Thoracic aorta (tissue), 2 donors: Measurements from ENCODE around the gene MACROD1. TPM values are rescaled to one million over a fixed set of nuclear protein-coding genes. Genes with fewer than 3 reads are reported as not detected.

ENCODE experiments used
- ATAC-seq: fragments of 150-250 bp; one replicate; pipeline ENCODE4 v1.8.0; 2017; ENCODE audit warnings: low read depth; ENCODE audit not compliant: insufficient number of reproducible peaks, low FRiP score
- DNase-seq: peaks from one replicate; pipeline ENCODE4 v3.0.0-alpha.2; 2020; ENCODE audit warnings: low spot score
- H3K27ac ChIP-seq, 2 donors: fragments of 200-600 bp; sonication (generic); 1 replicate in 1 of 2; 2 replicates in 1 of 2; pipeline ENCODE4 v1.5.1; 2016; ENCODE audit warnings: mild to moderate bottlenecking in 2 of 2, moderate library complexity in 2 of 2
- H3K27me3 ChIP-seq: fragments of 200-600 bp; sonication (generic); replicated peaks from 2 replicates; pipeline ENCODE4 v1.6.0; 2016; ENCODE audit warnings: mild to moderate bottlenecking; ENCODE audit not compliant: insufficient read depth
- H3K36me3 ChIP-seq: fragments of 200-600 bp; sonication (generic); one replicate; pipeline ENCODE4 v1.5.1; 2016
- H3K4me1 ChIP-seq, 2 donors: fragments of 200-600 bp; sonication (generic); 1 replicate in 1 of 2; 2 replicates in 1 of 2; pipeline versions ENCODE4 v1.5.1 to v1.6.0; 2016; ENCODE audit warnings: low read depth in 2 of 2, mild to moderate bottlenecking in 1 of 2; ENCODE audit not compliant: control insufficient read depth in 1 of 2
- H3K4me3 ChIP-seq: fragments of 200-600 bp; sonication (generic); 2 replicates; pipeline ENCODE4 v1.5.1; 2016; ENCODE audit warnings: mild to moderate bottlenecking
- H3K9me3 ChIP-seq: fragments of 200-600 bp; sonication (generic); 2 replicates; pipeline ENCODE4 v1.5.1; 2016
- total RNA-seq, 2 donors: library from RNA; depleted of rRNA; stranded (reverse); fragments of >200 nt; gene quantifications; one replicate each; pipeline versions ENCODE4 v1.1.0 to v1.2.3, GENCODE V29; 2016
- TF ChIP-seq, protein P1 (sequence below): fragments of 200-600 bp; sonication (generic); IDR thresholded peaks from one replicate; pipeline ENCODE4 v1.5.1; 2019; ENCODE audit warnings: antibody characterized with exemption

Gene MACROD1
- total RNA-seq, 2 donors from 2014 or later = 15.8 to 17.6 TPM

DNA sequence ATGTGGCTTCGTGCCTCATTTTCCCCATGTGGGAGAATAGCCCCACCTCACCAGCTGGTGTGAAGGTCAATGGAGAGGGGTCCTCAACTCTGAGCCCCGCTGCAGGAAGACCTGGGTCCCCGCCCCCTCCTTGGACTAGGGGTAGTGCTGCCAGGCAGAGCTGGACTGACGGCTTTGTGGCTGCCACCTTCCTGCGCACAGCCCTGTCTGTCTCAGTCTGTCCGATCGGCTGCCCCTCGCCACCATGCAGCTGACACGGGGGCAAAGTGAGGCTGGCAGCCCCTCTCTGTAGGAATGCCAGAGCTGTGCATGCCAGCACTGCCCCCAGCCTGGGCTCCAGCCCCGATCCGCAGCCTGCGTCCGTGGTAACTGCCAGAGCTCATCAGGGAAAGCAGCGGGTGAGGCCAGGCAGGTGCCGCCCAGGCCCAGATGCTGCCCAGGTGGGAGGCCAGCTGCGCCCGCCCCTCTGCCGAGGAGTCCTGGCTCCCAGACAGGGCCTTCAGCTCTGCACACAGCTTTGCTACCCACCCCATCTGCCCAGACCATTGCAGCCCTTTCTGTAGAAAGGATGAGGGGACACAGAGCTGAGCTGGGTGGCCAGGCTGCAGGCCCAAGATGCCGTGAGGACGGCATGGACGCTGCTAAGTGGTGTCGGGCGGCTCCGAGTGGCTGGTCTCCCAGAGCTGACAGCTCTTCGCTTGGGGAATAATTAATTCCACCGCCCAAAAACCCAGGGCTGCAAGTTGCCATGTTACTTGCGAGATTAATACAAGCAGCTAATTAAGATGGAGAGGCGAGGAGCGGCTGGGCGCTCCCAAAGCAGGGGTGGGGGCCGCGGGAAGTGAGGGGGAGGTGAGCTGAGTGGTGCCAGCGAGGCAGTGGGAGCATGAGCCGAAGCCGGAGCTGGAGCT, 149.7 kb downstream of the MACROD1 start:
- H3K9me3 ChIP-seq = no peaks in the 10 kb centered on the region
- H3K4me3 ChIP-seq = no peak overlapping the region
- H3K36me3 ChIP-seq = no peaks in the 10 kb centered on the region
- no peak overlapping the region for H3K27ac ChIP-seq
- H3K27me3 ChIP-seq = no peaks in the 10 kb centered on the region
- no peaks in the 10 kb centered on the region for H3K4me1 ChIP-seq
- DNase-seq (no peak), ATAC-seq (no peak)
- TF ChIP-seq, protein P1, sequence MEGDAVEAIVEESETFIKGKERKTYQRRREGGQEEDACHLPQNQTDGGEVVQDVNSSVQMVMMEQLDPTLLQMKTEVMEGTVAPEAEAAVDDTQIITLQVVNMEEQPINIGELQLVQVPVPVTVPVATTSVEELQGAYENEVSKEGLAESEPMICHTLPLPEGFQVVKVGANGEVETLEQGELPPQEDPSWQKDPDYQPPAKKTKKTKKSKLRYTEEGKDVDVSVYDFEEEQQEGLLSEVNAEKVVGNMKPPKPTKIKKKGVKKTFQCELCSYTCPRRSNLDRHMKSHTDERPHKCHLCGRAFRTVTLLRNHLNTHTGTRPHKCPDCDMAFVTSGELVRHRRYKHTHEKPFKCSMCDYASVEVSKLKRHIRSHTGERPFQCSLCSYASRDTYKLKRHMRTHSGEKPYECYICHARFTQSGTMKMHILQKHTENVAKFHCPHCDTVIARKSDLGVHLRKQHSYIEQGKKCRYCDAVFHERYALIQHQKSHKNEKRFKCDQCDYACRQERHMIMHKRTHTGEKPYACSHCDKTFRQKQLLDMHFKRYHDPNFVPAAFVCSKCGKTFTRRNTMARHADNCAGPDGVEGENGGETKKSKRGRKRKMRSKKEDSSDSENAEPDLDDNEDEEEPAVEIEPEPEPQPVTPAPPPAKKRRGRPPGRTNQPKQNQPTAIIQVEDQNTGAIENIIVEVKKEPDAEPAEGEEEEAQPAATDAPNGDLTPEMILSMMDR = no peak

DNA sequence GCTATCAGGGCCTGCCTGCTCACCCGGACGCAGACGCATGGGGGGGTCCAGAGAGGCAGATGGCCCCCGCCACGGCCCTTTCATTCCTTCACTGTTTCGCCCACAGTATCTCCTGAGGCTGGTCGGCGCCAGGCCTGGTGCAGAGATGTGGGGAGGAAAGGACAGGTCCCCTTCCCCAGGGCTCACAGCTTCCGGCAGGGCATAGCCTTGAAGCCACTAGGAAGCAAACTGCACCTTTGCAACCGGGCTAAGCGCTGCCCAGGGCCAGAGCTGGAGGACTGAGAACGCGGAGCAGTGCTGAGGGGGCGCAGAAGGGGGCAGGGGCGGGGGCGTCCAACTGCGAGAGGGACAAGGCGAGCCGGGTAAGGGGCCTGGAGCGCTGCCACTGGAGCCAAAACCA, 150.4 kb downstream of the MACROD1 start:
- DNase-seq (no peak), ATAC-seq (no peak)
- H3K9me3 ChIP-seq = no peaks in the 10 kb centered on the region
- no peak overlapping the region for H3K27ac ChIP-seq
- no peaks in the 10 kb centered on the region for H3K4me1 ChIP-seq
- H3K27me3 ChIP-seq = no peaks in the 10 kb centered on the region
- no peak overlapping the region for H3K4me3 ChIP-seq
- H3K36me3 ChIP-seq = no peaks in the 10 kb centered on the region
- TF ChIP-seq, protein P1 = no peak

DNA sequence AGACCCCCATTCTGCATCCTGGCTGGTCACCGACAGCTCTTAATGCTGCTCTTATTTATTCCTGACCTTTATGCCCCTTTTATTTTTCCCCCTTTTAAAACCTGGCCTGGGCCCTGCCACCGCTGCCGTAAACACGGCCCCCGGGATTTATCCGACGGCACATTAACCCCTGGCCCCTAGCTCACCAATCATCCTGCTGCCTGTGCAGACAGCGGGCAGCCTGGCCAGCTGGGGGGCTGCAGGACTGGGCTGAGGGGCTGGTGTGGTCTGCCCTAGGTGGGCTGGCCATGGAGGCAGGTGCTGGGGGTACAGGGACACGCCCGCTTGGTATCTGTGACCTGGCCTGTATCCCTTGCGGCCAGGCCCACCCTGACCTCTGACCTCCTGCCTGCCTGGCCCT, 151.6 kb downstream of the MACROD1 start:
- Histone ChIP-seq H3K27ac (no peak overlapping the region), H3K4me1 (no peaks in the 10 kb centered on the region), H3K4me3 (no peak overlapping the region), H3K27me3 (no peaks in the 10 kb centered on the region), H3K36me3 (no peaks in the 10 kb centered on the region), H3K9me3 (no peaks in the 10 kb centered on the region)
- TF ChIP-seq, protein P1 = no peak
- ATAC-seq (no peak), DNase-seq (no peak)

DNA sequence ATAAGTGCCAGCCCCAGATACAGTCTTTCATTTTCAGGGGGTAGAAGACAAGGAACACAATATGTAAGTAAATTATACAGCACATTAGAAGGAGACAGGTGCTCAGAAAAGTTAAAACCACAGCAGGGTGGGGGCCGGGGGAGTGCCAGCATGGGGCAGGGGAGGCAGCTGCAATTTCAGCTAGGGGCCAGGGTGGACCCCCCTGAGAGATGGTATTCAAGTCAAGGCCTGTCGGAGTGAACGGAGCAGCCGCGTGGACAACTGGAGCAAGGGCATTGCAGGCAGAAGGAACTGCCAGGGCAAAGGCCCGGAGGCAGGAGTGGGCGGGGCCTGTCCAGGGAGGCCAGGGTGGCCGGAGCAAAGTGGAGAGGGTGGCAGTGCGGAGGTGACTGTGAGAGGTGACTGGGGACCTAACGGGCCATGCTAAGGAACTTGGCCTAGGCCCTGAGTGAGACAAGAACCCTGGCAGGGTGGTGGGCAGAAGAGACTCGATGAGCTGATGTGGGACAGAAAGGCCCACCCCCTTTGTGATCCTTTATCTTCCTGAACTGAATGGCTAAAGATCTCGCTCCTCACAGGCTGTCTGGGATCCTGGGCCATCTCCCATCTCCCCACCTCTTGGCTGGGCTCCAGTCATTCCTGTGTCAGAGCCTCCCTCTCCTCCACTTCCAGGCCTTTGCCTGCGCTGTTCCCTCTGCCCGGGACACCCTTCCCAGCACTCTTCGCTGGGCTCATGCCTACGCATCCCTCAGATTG, 152.6 kb downstream of the MACROD1 start:
- no peak for DNase-seq

More for the DNA sequence above, 152.6 kb downstream of the MACROD1 start:
- TF ChIP-seq, protein P1 = no peak
- peaks cover 0 to under 1% of the 10 kb centered on the region in 2 donors for H3K4me1 ChIP-seq
- ATAC-seq = no peak
- no peak overlapping the region for H3K27ac ChIP-seq
- H3K9me3 ChIP-seq = no peaks in the 10 kb centered on the region
- no peaks in the 10 kb centered on the region for H3K36me3 ChIP-seq
- H3K4me3 ChIP-seq = no peak overlapping the region
- H3K27me3 ChIP-seq = no peaks in the 10 kb centered on the region
